GM04503 (cell line): Measurements from ENCODE around the gene SHROOM3.
"Not testable (repeated sequence)": the region's sequence is repeated elsewhere in the genome, so short reads cannot be mapped to it uniquely, and the experiment has no call there.

ENCODE experiments used
- DNase-seq: peaks from one replicate; pipeline ENCODE4 v3.0.0-alpha.2; 2012; ENCODE audit warnings: low read depth

Gene SHROOM3

DNA sequence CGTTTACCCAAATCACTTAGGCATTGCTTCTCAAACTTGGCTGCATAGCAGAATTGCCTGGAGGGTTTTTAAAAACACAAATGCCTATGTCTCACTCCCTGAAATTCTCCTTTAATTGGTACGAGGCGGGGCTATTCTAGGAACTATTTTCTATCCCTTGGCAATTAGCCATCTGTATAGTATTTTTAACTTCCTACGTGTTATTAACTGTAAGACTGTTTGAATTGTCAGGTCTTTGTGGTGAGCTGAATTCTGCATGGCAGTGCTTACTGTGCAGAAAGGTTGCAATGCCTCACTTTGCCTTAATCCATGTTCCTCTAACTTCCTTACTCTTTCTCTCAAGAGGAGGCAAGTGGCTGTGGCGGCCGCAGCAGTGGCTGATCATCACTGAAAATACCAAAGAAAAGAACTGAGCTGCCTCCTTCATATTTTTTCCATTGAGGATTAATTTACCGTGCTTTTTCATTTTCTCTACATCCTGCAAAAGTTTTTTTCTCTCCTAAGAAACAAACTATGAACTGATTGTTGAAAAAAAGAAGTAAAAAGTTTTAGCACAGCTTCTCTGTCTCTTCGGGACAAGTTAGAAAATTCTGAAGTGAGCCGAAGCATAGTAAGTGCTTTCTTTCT, at the start of gene SHROOM3:
SHROOM3 (plus strand) TSS at position 329 of the 627 bp plus-strand sequence. CDS start 824 bp downstream, outside the sequence.
- DNase-seq, result no peak

DNA sequence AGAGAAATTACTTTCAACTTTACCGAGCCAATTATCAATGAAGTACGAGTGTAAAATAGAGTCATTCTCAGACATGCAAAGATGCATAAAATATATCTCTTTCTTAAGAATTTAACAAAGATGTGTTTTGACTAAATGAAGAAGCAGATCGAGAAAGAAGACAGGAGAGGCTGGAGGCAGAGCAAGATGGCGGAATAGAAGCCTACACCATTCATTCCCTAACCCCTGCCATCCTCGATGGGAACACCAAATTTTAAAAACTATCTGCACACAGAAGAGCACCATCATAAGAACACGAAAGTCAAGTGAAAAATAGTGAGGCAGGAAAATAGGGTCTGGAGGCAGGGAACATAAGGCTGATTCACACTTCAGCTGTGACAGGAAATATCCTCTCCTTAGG, 49.1 kb upstream of the SHROOM3 start:
- DNase-seq, result no peak

DNA sequence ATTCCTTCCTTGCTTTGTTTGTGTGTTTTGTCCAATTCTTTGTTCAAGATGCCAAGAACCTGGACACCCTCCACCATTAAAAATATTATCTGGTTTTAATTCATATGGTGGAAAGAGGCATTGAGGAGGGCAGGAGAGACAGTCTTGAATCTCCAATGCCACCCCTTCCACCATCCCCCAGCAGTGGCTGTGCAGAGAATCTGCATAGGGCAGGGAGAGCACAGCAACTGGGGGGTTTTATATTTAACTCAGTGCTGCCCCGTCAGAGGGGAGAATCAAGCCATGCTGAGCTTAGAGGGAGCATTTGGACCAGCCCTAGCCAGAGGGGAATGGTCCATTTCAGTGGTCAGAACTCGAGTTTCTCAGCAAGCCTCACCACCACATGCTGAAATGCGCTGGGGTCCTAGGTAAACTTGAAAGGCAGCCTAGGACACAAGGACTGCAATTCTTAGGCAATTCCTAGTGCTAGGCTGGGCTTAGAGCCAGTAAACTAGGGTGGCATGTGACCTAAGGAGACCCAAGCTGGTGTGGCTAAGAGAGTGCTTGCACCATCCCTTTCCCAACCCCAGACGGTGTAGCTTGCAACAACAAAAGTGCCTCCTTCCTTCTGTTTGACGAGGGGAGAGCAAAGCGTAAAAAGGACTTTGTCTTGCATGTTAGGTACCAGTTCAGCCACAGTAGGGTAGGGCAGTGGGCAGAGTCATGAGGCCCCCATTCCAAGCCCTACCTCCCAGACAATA, 48.3 kb upstream of the SHROOM3 start:
- DNase-seq, result no peak

DNA sequence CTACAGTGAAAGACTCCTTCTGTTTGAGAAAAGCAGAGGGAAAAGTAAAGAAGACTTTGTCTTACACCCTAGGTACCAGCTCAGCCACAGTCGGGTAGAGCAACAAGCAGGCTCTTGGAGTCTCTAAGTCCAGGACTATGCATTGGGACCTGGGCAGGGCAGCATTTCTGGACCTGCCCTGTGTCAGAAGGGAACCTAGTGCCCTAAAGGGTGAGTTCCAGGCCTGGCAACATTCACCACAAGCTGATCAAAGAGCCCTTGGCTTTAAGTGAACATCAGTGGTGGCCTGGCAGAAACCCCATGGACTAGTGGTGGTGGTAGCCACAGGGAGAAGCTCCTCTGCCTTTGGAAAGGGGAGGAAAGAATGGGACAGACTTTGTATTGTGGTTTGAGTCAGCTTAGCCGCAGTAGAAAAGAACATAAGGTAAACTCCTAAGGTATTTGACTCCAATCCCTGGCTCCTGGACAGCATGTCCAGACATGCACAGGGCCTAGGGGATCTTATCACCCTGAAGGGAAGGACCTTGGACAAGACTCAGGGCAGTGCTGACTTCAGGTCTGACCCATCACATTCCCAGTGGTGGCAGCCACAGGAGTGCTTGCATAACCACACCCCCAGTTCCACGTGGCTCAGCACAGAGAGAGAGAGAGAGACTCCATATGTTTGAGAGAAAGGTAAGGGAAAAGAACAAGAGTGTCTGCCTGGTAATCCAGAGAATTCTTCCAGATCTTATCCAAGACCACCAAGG, 46.7 kb upstream of the SHROOM3 start:
- DNase-seq, result no peak

DNA sequence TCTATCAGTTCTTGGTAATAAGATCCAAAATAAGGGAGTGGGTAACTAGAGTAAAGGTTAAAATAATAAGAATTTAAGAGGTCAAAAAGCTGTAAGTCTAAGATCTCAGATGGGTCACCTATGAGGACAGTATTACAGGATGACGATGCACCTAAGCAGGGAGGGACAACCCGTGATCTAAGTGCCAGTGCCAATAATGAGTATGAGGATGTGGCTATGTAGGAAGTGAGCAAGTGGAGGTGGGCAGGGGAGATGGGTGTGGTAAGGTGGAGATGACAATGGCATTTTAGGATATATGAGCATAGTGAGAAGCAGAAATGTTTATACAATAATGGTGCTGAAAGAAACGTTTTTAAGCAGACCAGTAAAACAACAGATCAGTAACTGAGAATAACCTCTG, 33.4 kb upstream of the SHROOM3 start:
- no peak for DNase-seq

DNA sequence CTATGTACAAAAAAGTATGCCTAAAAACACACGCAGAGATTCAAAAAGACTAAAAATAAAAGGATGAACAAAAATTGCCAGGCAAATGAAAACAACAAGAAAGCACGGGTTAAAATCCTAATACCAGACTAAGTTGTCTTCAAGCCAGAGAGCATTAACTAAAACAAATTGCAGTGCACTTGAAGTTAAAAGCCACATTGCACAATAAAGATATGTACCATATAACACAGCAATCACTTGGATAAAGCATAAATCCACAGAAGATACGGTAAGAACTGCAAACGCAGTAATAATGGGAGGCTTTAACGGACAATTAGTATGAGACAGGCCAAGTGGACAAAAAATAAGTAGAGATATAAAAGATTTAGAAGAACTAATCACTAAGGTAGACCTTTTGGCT, 28.9 kb upstream of the SHROOM3 start:
- no peak for DNase-seq

DNA sequence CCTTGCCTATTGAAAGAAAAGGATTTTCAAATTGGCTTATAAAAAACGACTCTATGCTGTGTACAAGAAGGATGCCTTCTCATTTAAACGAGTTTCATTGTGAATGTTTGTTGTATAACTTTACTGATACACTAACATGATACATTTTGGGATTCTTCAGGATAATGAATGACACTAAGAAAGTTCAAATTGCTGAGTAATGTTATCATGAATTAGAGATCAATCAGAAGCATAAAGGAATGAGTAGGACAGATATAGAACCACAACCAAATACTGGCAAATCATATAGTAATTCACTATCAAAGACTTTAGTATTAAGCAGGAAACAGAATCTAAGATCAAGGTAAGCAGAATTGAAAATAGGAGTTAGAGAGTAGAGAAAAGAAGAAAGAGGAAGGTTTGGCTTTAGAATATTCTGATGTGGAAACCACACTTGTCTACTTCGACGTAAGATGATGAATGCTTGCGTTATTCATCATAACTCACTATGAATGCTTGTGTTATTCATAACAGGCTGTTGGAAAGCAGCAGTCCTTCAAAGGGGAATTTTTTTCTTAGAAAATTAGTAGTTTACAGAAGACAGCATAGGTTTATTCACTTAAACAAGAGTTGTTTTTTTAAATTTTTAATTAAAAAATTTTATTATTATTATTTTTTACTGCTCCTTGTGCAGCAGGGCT, 27.4 kb upstream of the SHROOM3 start:
- no peak for DNase-seq

DNA sequence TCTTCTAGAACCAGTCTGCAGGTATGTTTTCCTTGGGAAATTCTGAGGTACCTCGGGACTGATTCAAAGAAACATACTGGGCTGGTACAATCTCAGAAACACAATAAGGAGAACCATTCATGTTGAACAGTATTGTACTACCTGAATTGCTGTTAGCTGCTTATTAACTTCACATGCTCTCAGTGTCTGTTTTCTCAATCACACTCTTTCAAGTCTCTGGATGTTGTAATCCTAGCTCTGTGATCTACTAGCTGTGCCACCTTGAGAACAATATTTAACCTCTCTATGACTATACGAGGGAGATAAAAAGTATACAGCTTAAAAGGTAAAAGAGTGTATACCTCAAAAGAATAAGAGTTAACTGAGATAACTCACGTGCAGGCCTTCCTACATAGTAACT, 24.4 kb upstream of the SHROOM3 start:
- DNase-seq, result no peak

DNA sequence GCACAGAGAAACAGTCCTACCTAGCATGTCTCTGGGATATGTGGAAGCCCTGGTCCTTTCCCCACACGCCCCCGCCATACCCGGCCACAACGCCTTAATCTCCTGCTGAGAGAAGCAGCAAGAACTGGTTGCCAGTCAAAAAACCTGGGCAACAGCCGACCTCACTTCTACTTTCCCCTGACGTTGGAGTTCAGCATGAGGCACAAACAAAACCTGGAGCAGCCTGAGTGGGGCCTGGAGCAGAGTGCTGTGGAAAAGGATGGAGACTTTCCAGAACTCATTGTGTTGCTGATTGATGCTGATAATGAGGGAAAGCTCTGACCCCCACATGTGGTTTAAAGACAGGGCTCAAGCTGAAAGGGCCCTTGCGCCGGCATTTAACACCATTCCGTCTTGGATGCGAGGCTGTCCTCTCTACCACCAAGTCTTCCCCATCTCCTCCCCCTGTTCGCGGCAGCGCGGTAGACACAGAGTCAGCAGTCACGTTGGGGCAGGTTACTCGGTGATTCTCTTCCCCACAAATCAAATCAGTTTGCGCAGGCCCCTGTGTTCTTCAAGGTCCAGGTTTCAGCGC, 14.8 kb upstream of the SHROOM3 start:
- DNase-seq, result no peak

DNA sequence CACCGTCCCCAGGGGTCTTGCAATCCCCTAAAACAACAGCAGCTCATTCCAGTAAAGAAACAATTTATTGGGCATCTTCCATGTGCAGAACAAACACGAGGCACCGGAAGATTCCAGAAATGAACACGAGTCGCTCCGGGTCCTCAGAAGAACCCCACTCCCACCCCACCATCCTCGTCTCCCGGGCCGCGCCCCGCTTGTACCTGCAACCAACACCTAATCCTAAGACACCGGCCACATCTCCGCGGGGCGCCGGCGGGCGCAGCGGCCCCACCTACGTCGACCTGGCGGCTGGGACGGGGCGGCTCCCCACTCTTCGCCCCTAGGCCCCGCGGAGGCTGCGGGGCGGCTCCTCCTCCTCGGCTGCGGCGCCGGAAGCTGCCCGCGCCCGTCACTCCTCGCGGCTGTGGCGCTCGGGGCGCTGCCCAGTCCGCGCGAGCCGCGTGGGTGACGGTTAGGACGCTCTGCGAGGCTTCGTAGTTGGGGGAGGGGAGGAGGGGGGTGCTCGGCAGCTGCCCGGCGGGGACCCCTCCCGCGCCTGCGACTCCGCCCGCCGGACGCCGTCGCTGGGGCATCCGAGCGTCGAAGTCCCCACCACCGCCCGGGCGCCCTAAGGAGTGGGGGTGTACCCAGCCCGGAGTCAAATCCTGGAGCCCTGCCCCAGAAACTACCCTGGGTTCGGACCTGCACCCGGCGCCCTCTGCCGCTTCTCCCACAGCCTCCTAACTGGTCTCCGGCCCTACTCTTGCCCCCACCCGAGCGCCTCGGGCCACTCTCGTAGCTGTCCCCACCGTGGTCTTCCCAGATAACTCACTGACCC, 14.1 kb upstream of the SHROOM3 start, which contains the start of gene CCDC158:
CCDC158 (minus strand) TSS at position 380 of the 820 bp plus-strand sequence. CDS start 17,934 bp downstream, outside the sequence.
- no peak for DNase-seq

DNA sequence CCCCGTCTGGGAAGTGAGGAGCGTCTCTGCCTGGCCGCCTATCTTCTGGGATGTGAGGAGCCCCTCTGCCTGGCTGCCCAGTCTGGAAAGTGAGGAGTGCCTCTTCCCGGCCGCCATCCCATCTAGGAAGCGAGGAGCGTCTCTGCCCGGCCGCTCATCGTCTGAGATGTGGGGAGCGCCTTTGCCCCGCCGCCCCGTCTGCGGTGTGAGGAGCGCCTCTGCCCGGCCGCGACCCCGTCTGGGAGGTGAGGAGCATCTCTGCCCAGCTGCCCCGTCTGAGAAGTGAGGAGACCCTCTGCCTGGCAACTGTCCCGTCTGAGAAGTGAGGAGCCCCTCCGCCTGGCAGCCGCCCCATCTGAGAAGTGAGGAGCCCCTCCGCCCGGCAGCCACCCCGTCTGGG, 11.9 kb upstream of the SHROOM3 start:
- not testable (repeated sequence) for DNase-seq

DNA sequence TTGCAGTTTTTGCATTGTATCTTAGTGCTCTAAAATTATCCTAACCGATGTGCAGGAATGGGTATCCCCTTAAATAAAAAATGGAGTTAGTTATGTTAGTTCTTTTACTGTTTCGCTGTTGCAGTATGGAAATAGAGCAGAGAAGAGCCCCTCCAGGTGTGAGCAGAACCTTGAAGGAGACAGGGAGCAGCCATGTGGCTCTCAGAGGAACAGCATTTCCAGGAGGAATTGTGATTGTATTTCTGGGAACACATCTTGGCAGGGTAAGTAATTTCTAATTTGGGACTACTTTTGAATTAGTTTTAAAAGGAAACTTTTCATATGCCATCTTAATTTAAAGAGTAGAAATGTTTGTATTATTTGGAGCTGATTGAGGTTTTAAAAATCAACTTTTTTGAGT, 8.8 kb upstream of the SHROOM3 start:
- DNase-seq, result no peak

DNA sequence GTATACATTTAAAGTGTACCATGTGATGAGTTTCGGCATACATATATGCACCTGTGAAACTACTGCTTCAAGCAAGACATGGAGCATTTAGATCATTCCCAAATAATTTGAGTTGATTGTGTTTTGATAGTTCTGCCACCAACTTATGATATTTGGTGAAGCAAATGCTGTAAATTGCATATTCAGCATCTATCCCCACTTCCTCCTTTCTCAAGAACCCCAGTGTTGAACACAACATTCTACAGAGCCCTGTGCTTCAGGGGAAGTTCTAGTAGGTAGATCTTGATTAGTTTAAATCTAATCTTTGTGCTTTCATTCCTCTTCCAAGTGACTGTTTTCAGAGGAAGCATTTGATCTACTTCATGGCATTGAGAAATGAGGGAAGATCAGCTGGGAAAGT, 5.4 kb upstream of the SHROOM3 start:
- no peak for DNase-seq

DNA sequence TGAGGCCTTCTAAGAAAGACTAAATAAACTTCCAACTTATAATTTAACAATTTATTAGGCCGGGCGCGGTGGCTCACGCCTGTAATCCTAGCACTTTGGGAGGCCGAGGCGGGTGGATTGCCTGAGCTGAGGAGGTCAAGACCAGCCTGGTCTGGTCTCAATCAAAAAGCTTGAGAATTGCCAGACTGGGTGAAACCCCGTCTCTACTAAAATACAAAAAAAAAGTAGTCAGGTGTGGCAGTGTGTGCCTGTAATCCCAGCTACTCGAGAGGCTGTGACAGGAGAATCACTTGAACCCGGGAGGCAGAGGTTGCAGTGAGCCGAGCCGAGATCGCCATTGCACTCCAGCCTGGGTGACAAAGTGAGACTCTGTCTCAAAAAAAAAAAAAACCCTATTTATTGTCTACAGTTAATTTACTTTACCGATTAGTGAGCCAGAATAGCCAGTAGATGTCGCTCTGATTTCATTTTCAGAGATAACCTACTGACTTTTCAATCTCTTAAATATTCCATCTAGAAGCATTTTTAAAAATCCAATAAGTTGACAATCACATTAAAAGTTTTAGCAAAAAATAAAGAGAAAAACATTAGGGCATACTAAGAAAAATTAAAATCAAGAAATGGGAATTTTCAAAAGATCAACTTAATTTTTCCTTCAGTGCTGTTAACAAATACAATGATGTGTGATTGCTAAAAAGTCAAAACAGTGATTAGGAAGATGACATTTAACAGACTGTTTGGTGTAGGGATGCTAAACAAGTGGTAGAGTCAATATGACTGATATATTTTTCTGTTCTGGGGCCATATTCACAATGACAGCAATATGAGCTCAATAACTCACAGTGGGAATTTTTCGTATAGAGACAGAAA, 4.3 kb upstream of the SHROOM3 start:
- DNase-seq, result peak; percentile 13

DNA sequence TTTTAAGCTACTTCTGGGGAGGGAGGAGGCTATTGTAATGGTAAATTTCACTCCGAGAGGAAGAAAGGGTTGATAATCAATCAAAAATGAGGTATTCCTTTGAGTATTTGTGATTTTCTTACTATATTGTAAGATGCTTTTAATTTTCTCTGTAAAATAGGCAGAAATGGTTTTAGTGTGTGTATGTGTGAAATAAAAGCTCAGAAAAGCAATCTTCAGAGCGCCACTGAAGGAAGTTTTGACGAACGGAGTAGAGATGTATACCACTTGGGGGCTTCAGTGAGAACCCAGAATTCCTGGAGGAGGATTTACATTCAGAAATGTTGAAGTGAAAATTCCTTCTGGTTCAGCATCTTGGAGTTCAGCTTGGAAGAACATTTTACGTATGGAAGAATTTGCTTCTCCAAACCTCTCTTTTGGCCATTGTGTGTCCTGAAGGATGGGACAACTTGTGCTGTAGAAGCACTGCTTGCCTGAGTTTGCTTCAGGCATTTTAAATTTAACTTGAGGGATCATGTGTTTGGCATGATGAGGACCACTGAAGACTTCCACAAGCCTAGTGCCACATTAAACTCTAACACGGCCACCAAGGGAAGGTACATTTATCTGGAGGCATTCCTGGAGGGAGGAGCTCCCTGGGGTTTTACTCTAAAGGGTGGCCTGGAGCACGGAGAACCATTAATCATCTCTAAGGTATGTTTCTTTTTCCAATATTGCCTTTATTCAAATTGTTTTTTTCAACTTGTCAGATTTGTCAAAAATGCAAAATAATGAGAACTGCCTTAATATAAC, 695 bp downstream of the SHROOM3 start:
- no peak for DNase-seq

DNA sequence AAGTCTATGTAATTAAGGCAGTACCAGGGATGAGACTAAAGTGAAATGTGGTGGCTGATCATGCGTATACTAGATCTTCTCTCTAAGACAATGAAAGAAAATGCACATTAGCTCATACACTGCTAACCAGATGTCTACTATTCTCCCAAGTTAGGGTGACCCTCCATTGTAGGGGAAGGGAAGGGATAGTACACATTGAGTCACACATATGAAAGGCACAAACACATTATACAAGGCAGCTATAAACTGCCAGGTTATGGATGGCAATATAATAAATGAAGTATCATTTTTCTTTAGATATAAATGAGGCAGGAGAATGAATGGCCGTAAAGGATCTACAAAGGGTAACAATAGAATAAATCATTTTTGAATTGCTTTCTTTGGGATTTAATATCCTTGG, 4.5 kb downstream of the SHROOM3 start:
- no peak for DNase-seq

DNA sequence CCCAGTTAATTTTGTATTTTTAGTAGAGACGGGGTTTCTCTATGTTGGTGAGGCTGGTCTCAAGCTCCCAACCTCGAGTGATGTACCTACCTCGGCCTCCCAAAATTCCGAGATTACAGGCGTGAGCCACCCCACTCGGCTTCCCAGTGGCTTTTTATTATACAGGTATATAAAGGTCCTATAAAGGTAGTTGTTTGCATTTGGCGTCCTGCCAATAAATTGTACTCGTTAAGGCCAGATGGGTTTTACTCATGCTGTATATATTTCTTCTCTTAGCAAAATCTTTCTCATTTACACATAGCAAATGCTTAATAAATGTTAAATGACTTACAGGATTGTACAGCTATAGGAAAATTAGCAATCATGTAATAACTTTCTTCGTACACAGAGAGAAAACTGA, 6.9 kb downstream of the SHROOM3 start:
- no peak for DNase-seq

DNA sequence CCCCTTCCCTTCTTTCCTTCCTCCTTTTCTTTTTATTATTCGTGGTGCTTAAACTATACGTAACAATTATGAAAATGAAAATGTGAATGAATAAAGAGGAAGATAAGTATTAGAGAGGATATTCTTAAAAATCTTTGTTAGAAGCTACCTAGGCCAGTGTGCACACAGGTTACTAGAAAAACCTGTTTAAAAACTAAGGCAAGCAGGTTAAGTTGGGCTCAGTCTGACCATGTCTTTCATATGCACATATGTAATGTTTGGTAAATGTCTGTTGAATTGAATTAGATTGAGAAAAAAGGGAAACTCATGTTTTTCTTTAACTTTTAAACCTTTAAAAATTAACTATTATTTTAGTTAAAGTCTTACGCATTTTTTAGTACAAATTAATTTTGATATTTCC, 7.8 kb downstream of the SHROOM3 start:
- DNase-seq, result no peak

DNA sequence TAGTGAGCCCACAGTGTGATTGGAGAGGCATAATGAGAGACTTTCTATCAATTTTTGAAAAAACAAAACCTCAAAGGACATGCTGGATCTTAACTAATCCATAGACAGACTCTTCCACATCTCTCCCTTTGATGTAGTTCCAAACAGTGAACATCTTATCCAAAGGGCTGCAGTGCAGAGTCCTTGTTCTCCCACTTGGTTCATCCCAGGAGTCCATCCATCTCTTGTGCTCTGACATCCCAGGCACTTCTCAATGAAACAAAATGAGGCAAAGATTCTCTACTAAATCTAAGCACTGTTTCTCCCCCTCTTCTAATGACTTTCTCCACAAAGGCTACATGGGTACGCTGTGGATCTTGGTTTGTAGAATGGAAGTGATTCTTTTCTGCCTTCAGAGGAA, 8.3 kb downstream of the SHROOM3 start:
- no peak for DNase-seq
